Transverse colon (tissue), 4 donors: ENCODE data around the gene FBXL5.

Experiments used
- POLR2A ChIP-seq: fragments of 450-650 bp; IDR thresholded peaks from one replicate; pipeline ENCODE4 v1.6.1; 2016; ENCODE audit warnings: antibody characterized with exemption, mild to moderate bottlenecking, moderate library complexity
- POLR2AphosphoS5 ChIP-seq, 3 donors: sonication (generic); formaldehyde crosslinking; IDR thresholded peaks; one replicate each; pipeline ENCODE4 v1.6.1; 2016; ENCODE audit warnings: antibody characterized with exemption in 3 of 3
- TF ChIP-seq, protein P1 (sequence below), 5 experiments: fragments of 200-600 bp in 3 of 5; fragments of 450-650 bp in 2 of 5; sonication (generic) in 3 of 5; IDR thresholded peaks; 1 replicate in 2 of 5; 2 replicates in 3 of 5; pipeline ENCODE4 v1.5.1; 2016 to 2017; ENCODE audit warnings: antibody characterized with exemption in 5 of 5, inconsistent platforms in 3 of 5, mild to moderate bottlenecking in 2 of 5, moderate library complexity in 1 of 5

DNA sequence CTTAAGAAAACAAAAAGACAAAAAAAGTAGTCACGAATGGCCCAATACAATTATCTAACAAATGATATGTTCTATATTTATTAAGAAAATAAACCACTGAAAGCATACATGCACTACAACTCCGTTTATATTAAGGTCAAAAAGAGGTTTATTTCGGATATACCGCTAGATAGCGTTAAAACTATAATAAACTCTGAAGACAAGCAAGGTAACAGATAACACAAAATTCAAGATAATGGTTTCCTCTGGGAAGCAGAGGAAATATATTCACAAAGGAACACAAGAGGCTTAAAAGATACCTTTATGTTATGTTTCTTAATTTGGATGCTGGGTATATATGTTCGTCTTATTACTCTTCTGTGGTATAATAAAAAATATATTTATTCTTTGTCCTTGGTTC is 21.7 kb upstream of the FBXL5 start:
- TF ChIP-seq, protein P1, sequence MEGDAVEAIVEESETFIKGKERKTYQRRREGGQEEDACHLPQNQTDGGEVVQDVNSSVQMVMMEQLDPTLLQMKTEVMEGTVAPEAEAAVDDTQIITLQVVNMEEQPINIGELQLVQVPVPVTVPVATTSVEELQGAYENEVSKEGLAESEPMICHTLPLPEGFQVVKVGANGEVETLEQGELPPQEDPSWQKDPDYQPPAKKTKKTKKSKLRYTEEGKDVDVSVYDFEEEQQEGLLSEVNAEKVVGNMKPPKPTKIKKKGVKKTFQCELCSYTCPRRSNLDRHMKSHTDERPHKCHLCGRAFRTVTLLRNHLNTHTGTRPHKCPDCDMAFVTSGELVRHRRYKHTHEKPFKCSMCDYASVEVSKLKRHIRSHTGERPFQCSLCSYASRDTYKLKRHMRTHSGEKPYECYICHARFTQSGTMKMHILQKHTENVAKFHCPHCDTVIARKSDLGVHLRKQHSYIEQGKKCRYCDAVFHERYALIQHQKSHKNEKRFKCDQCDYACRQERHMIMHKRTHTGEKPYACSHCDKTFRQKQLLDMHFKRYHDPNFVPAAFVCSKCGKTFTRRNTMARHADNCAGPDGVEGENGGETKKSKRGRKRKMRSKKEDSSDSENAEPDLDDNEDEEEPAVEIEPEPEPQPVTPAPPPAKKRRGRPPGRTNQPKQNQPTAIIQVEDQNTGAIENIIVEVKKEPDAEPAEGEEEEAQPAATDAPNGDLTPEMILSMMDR (IDR thresholded peaks at IDR 0.05): no peak
- TF ChIP-seq POLR2AphosphoS5 (IDR thresholded peaks at IDR 0.05): no peak
- no peak for TF ChIP-seq POLR2A
